ENCODE measurements around the gene SLC39A11.

SLC39A11 gene

DNA sequence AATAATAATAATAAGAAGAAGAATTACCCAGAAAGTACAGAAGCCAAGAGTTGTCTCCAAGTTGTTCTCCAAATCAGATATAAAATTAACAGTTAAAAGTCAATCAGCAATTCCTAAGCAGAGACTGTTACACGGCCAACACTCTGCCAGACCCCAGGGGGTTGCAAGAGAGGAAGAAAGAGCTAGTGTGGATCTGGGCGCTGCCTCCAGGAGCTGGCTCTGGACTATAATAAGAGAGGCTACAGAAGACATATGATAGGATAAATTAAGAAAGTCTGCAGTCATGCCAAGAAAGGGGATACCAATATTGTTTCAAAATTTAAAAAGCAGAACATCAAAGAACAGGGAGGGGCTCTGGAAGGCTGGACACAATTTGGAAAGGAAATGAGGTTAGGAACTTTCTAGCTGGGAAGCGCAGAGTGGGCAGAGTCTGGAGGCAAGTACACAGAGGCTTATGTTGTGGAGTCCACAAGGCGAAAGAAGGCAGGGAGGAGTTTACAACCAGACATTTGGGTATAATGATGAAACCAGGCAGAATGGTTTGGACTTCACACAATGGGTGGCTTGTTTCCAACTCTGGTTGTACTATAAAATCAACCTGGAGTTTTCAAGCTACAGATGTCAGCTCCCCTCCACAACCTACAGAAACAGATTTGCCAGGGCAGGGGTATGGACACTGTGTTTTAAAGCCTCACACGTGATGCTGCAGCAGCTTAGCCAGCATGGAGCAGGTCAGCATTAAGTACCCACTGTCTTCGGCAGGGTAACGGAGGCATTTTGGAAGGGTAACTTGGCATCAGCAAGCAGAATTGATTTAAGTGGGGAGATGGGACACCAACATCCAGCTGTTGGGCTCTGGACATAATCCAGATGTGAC lies 49.4 kb downstream of the SLC39A11 start:
- DNase-seq, result no peak

- no peak for DNase-seq
These were observed 50.3 kb downstream of the SLC39A11 start for GRCh38 chr17:73042225-73042624.

- no peak for DNase-seq
These were observed 53.2 kb downstream of the SLC39A11 start for GRCh38 chr17:73039282-73039681.

DNA sequence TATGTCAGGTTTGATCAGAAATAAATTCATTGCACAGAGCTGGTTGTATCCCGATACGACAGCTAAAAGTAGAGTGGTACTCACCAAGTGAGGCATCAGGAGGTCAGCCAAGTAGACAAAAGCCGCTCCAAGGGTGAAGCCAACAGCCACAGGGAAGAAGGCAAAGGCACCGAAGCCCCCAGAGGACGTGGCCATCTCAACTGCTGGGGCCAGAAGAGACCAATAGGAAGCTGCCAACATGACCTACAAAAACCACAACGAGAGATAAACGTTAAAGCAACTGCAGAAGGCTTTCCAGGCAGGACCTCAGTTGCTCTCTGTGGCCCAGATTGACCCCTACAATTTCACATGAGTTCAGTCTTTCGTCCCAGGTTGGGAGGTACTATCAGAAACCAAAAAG lies 61.0 kb downstream of the SLC39A11 start:
- no peak for DNase-seq

- no peak for DNase-seq
These were observed 61.5 kb downstream of the SLC39A11 start for GRCh38 chr17:73030995-73031394.

GRCh38 chr17:73030501-73030921 lies 62.0 kb downstream of the SLC39A11 start:
- no peak for DNase-seq

DNA sequence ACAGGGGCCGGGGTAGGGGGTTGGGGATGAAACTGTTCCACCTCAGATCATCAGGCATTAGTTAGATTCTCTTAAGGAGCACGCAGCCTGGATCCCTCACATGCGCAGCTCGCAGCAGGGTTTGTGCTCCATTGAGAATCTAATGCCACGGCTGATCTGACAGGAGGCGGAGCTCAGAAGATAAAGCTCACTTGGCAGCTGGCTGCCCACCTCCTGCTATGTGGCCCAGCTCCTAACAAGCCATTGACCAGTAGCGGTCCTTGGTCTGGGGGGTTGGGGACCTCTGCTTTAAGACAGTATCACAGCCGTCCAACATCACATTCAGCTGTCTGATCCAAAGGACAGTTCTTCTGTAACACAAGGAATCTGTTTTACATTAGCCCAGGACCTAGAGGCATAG lies 62.5 kb downstream of the SLC39A11 start:
- DNase-seq, result no peak

- DNase-seq, result no peak
These were observed 63.5 kb downstream of the SLC39A11 start for GRCh38 chr17:73029021-73029420.

GRCh38 chr17:73028299-73028755 lies 64.2 kb downstream of the SLC39A11 start:
- no peak for DNase-seq

GRCh38 chr17:73027130-73027741 lies 65.3 kb downstream of the SLC39A11 start:
- DNase-seq, result no peak

DNA sequence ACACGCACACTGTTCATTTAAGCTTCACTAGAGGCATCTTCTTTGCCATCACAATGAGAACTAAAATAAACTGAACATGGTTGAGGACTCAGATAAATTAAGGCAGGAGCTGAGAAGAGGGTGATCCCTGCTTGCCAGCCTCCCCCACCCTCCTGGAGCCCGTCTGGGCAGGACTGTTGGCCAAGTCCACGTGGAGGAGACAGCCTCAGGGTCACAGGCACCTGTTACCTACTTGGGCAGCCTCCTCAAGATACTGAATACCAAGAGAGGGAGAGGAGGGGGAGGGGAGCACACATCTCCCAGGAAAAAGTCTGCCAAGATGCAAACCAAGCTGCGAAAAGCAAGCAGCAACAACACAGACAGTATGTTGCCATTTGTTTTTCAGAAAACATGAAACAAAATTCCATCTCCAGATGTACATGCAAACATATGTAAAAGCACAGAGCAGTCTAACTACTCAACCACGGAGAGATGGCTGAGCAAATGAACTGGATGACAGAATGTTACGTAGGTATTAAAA lies 67.4 kb downstream of the SLC39A11 start:
- no peak for DNase-seq

- DNase-seq, result no peak
These were observed 68.7 kb downstream of the SLC39A11 start for GRCh38 chr17:73023759-73024158.

GRCh38 chr17:73022694-73023093 lies 69.8 kb downstream of the SLC39A11 start:
- no peak for DNase-seq

GRCh38 chr17:73021771-73022170 lies 70.7 kb downstream of the SLC39A11 start:
- DNase-seq, result no peak

DNA sequence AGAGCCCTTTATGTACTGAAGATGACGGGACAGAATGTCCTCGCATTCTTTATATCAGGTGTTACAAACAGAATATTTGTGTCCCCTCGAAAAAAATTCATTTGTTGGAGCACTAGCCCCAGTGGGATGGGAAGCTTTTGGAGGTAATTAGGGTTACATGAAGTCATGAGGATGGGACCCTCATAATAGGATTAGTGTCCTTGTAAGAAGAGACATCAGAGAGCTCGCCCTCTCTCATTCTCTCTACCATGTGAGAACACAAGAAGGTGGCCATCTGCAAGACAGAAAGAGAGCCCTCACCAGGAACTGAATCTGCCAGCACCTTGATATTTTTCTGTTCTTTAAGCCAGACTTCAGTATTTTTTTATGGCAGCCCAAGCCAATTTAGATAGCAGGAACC lies 72.4 kb downstream of the SLC39A11 start:
- no peak for DNase-seq

- DNase-seq, result no peak
These were observed 73.9 kb downstream of the SLC39A11 start for GRCh38 chr17:73018599-73018998.

DNA sequence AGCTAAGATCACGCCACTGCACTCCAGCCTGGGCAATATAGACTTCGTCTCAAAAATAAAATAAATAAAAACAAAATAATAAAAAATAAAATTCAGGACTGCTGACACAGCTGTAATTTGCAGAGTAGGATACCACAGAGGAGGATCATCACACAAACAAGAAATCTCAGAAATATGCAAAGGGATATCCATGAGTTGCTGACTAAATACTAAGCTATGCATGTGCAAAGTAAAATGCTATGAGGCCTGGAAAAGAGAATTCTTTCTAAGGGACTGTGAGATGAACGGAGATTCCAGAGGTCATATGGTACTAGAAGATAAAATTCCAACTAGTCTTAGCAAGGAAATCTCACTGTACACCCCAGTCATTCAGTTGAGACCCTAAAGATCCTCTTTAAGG lies 74.8 kb downstream of the SLC39A11 start:
- DNase-seq, result no peak

GRCh38 chr17:73015722-73016276 lies 76.7 kb downstream of the SLC39A11 start:
- DNase-seq, result no peak

GRCh38 chr17:73013816-73014663 lies 78.4 kb downstream of the SLC39A11 start:
- no peak for DNase-seq

DNA sequence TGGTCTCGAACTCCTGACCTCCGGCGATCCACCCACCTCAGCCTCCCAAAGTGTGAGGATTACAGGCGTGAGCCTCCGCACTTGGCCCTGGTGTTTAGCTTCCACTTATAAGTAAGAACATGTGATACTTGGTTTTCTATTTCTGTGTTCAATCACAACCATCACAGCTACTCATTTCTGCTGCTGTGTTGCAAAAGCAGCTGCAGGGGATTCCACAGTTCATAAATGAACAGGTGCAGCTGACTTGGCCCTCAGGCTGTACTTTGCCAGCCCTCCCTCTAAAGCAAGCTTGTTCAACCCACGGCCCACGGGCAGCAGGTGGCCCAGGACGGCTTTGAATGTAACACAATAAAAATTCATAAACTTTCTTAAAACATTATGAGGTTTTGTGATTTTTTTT lies 79.2 kb downstream of the SLC39A11 start:
- DNase-seq, result no peak

DNA sequence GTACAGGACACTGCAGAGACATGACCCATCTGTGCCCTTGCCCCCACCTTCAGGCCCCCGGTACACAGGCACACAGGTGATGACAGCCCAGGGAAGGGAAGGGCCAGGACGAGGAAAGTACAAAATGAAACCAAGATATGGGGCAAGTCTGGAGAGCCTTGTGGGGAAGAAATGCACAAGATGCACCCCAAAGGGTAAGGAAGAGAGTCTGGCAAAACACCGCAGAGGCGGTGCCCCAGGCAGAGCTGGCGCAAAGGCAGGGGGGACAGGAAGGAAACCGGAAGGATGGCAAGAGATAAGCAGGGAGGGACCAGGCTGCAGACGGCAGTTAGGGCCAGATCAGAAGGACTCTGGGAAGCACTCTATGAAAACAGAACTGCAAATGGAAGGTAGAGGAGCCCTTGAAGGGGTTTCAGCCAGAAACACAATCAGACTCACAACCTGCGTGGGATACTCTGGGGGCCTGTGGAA lies 81.4 kb downstream of the SLC39A11 start:
- DNase-seq, result no peak

GRCh38 chr17:73010414-73010813 lies 82.1 kb downstream of the SLC39A11 start:
- DNase-seq, result no peak

GRCh38 chr17:73007407-73007806 lies 85.1 kb downstream of the SLC39A11 start:
- no peak for DNase-seq
